GM19455 (cell line): ENCODE data around the gene DNAJC11.
"Not testable (repeated sequence)": the region's sequence is repeated elsewhere in the genome, so short reads cannot be mapped to it uniquely, and the experiment has no call there.

ENCODE experiments used
- ATAC-seq: cut with Tn5 transposase; IDR thresholded peaks from one replicate; pipeline ENCODE4 v1.9.1; 2021; ENCODE audit not compliant: unreplicated experiment

Gene DNAJC11, protein sequence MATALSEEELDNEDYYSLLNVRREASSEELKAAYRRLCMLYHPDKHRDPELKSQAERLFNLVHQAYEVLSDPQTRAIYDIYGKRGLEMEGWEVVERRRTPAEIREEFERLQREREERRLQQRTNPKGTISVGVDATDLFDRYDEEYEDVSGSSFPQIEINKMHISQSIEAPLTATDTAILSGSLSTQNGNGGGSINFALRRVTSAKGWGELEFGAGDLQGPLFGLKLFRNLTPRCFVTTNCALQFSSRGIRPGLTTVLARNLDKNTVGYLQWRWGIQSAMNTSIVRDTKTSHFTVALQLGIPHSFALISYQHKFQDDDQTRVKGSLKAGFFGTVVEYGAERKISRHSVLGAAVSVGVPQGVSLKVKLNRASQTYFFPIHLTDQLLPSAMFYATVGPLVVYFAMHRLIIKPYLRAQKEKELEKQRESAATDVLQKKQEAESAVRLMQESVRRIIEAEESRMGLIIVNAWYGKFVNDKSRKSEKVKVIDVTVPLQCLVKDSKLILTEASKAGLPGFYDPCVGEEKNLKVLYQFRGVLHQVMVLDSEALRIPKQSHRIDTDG

DNA sequence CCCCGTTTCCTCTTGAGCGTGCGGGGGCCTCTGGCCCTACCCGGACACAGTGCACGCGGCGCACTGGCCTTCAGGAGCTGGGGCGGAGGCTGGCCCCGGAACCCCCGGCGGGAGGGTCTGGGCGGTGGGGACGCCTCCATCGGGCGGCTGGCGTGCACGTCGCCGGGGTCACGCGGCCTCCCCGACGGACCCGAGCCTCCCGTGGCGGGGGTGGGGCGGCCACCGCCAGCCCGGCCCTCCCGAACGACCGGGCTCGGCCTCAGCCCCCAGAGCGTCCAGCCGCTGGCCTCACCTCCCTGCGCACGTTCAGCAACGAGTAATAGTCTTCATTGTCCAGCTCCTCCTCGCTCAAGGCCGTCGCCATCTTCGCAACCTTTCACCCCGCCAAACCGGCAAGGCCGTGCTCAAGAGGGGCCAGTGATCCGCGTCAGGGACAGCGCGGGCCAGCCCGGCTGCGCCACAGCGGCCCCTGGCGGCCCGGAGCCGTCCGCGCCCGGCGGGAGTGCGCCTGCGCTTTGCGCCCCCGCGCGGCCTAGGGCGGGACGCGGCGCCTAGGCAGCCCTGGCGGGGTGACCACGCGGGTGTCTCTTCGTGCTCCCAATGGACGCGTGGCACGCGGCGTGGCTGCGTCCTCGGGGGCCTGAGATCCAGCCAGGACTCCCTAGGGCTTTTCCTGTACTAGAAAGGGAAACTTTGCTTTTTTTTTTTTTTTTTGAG lies at the start of gene DNAJC11:
TSS of gene DNAJC11 (minus strand) at position 380 of the 717 bp plus-strand sequence. CDS start at position 364, 16 bp downstream.
- ATAC-seq = peak; percentile 87

DNA sequence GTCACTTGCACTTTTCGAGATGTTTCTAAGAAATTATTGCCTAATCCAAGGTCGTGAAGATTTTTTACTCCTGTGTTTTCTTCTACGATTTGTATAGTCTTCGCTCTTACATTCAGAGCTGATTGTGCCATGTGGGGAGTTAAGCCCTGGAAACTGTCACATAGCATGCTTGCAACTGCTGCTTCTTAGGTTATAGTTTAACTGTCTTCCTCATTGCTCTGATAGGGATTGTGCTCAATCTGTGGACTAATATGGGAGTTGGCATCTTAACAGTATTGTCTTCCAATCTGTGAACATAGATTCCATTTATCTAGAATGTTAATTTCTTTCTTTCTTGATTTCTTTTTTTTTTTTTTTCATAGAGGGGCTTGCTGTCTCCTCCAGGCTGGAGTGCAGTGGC lies 48.9 kb upstream of the DNAJC11 start:
- no peak for ATAC-seq

DNA sequence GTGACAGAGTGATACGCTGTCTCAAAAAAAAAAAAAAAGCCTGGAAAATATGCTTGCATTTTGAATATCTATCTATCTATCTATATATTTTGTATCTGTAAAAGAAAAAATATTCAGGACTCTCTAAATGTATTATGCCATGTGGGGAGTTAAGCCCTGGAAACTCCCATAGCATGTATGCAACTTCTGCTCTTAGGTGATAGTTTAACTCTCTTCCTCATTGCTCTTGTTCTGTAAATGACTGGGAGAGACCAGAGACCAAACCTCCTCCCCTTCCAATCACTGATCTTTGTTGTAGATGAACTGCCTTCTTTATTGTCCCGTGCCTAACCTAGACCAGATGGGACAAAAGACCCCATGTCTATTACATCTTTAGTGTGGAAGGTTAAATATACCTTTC lies 46.1 kb upstream of the DNAJC11 start:
- ATAC-seq = no peak

DNA sequence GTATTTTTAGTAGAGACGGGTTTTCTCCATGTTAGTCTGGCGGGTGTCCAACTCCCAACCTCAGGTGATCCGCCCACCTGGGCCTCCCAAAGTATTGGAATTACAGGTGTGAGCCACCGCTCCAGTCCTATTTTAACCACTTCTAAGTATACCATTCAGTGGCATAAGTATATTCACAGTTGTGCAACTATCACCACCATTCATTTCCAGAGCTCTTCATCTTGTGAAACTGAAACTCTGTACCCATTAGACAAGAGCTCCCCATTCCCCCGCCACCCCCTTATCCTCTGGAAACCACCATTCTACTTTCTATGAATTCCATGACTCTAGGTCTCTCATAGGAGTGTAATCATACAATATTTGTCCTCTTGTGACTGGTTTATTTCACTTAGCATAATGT lies 43.5 kb upstream of the DNAJC11 start:
- no peak for ATAC-seq

DNA sequence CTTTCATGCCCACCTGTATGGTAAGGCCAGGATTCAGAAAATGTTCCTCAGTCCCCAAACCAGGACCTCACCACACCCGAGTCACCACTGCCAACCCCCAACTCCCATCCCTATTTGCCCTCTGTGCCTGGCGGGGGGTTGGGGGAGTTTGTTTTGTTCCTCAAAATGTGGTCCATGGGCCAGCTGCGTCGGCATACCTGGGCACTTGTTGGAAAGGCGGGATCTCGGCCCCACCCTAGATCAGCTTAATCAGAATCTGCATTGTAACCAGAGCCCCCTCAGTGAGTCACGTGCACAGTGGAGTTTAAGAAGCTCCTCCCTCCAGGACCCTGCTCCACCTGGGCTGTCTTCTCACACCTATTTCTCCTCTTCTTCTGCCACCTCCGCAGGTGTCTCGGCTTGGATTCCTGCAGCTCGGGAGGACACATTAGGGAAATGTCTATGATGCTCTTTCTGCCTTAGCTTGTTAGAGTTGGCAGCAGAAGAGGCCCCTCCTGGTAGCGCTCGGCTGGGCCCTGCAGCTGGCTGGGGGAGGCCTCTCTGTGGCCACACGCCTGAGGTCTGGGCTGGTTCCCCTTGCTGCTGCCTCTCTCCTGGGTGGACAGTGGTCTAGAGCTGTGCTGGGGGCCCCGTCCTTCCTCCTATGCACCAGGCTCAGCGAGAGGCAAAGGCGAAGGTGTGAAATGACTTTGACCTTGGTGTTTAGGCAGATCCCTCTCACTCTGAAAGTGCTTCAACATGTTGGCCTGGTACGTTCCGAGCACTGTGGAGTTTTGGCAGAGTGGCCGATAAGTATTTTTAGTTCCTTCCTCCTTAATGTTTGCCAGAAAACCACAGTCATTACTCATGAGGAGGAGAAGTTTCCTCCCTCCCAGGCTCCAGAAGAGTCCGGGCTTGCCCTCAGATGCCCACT lies 41.8 kb upstream of the DNAJC11 start:
- no peak for ATAC-seq

DNA sequence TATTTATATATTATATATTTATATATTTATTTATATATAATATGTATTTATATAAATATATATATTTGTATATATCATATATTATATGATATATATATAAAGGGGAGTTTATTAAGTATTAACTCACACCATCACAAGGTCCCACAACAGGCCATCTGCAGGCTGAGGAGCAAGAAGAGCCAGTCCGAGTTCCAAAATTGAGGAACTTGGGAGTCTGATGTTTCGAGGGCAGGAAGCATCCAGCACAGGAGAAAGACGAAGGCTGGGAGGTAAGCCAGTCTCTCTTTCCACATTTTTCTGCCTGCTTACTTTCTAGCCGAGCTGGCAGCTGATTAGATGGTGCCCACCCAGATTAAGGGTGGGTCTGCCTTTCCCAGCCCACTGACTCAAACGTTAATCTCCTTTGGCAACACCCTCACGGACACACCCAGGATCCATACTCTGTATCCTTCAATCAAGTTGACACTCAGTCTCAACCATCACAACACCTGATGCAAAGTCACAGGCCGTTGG lies 41.1 kb upstream of the DNAJC11 start:
- not testable (repeated sequence) for ATAC-seq

DNA sequence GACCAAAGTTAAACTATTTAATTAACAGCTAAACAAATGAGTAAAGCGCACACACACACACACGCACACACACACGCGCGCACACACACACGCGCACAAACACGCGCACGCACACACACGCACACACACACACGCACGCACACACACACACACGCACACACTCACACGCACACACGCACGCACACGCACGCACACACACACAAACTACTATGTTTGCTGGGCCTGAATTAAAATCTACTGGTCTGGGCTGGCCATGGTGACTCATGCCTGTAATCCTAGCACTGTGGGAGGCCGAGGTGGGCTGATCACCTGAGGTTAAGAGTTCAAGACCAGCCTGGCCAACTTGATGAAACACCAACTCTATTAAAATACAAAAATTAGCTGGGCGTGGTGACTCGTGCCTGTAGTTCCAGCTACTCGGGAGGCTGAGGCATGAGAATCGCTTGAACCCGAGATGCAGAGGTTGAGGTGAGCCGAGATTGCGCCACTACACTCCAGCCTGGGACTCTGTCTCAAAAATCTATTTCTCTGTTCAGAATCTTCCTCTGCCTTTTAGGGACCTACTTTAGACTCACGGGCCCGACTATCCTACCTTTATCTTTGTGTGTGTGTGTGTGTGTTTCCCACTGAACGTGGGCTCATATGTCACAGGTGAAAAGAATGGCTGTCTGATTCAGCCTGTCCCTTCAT lies 37.5 kb upstream of the DNAJC11 start:
- no peak for ATAC-seq

DNA sequence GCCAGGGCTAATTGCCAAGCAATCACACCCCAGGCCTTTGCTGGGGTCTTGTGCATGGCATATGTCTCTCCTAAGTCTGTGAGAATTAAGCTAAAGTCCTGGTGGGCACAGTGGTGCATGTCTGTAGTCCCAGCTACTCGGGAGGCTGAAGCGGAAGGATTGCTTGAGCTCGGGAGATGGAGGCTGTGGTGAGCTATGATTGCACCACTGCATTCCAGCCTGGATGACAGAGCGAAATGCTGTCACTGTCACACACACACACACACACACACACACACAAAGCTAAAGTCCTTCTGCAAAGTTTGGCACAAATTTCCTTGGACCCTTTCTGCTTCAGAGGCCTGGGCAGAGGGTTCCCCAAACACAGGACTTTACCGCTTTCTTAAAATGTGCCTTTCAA lies 31.3 kb upstream of the DNAJC11 start:
- ATAC-seq = no peak

DNA sequence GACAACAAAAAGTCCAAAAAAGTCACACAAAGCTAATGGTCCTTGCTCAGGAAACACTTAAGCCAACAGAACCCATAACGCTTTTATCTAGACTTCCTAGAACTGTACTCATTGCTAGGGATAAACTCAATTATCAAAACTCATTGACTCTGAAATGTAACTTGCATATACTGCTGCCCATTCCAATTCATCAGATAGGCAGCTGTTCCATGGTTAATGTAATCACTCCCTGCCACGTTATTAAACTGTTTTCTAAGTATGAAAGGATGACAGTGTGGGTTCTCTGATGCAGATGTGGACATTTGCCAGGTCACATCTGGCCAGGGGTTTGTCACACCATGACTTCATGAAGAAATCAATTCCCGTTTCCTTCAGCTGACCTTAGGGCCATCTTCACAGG lies 30.3 kb upstream of the DNAJC11 start:
- no peak for ATAC-seq

DNA sequence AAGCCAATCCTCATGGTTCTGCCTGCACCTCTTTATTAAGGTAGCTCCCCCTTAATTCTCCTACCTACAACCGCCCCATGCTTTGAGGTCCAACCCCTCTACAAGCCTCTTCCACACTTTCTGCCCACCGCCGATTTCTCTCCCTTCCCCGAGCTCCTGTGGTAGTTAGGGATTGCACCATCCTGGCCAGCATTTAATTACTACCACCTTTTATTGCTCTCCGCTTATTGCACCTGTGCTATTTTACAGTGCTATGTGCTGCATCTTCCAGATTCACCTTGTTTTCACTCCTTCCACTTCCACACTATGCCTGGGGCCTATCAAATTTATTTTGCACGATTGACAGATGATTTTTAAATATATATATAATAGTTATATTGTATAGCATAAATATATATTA lies 29.3 kb upstream of the DNAJC11 start:
- ATAC-seq = no peak

DNA sequence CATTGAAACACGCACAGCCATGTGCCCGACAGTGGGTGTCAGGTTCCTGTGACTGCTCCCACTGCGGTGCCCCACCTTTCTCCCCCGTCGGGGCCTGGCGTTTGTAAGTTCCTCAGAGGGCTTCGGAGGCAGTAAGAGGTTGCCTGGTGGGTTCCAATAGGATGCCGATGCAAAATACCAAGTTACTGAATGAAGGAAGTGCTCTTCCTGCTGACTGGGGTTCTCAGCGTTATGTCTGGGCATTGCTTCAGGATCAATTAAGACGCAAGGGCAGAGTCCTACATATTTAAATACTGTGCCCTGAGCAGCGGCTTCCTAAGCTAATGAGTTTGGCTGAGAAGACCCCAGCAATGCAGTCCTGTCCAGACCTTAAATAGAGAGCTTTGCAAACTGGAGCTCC lies 28.9 kb upstream of the DNAJC11 start:
- ATAC-seq = no peak

DNA sequence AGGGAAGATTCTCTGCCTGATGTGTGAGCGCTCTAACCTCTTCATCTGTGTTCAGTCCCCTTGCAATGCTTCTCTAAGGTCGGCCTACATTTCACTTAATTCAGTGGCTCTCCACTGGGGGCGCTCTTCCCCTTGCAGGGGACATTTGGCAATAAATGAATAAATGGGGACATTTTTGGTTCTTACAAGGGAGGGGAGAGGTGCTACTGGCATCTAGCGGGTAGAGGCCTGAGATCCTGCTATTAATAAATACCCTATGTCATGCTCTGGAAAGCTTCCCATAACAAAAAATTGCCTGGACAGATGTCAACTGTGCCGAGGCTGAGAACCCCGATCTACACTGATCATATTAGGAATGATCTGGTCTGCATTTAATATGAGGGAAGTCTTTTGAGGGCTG lies 25.9 kb upstream of the DNAJC11 start:
- ATAC-seq = no peak

DNA sequence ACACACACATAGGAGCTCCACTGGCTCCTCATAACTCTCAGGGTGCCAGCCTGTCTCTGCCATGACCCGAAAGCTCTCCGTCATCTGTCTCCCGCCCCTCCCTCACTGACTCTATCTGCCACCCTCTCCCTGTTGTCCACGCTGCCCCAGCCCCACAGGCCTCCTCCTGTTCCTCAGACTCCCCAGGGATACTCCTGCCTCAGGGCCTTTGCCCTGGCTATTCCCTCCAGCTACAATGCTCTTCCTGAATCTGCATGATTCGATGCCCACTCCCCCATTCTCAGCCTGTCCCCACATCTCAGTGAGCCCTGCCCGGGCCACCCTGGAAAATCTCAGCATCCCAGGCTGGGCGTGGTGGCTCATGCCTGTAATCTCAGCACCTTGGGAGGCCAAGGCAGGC lies 24.6 kb upstream of the DNAJC11 start:
- no peak for ATAC-seq

DNA sequence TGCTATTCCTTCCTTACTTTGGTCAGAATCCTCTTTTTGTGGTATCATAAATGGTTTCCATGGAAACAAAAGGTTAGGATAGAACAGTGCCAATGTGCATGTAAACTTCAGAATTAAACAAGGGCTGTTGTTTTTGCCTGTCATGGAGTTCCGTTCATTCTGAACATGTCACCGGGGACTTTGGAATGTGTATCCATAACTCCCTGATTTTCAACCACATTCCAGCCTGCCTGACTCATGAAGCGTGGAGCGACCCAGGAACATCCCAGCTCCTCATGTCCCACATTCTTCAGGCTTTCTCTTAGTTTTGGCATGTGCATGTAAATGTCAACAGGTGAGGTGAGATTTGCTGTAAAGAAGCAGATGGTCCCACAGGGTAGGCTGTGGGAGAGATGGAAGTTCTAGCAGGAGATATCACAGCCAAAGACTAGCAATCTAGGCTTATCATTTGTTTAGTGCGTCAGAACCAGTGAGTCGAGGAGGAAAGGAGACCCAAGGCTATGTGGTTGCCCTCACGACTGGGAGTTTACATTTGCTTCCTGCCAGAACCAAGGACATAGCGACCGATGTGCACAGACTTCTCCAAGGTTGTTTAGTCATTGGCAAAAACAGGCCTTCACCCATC lies 23.0 kb upstream of the DNAJC11 start:
- ATAC-seq = no peak

DNA sequence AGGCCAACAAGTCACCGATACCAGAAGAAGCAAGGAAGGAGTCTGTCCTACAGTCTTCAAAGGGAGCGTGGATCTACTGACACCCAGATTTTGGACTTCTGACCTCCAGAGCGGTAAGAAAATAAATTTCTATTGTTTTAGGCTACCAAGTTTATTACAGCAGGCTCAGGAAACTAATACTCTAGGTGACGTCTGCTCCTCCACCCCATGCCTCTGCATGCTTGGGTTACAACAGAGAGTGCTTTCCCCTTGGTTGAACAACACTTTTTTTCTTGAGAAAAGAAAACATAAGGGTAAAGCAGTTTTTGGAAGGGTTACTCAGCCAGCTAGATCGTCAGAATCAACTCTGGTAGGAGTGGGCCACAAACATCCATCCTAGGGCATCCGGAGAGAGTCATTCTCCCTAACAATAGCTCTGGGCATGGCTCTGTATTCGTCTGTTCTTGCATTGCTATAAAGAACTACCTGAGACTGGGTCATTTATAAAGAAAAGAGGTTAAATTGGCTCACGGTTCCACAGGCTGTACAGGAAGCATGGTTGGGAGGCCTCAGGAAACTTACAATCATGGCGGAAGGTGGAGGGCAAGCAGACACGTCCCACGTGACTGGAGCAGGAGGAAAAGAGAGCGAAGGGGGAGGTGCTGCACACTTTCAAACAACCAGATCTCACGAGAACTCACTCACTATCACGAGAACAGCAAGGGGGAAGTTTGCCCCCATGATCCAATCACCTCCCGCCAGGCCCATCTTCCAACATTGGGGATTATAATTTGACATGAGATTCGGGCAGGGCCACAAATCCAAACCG lies 22.2 kb upstream of the DNAJC11 start:
- ATAC-seq = no peak

DNA sequence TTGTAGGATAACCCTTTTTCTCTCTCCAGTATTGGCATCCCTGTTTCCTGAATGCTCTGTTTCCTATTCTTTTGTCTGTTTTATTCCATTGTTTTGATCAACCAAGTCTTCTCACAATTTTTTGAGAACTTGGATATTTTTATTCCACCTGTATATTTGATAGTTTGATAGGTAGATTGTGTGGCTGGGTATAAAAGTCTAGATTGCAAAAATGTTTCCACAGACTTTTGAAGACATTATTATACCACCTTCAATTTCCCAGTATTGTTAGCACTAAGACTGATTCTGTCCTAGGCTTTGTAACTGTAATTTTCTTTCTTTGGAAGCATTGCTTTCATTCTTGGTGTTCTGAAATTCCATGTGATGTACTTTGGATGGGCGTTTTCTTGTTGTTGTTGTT lies 9.6 kb upstream of the DNAJC11 start:
- no peak for ATAC-seq

DNA sequence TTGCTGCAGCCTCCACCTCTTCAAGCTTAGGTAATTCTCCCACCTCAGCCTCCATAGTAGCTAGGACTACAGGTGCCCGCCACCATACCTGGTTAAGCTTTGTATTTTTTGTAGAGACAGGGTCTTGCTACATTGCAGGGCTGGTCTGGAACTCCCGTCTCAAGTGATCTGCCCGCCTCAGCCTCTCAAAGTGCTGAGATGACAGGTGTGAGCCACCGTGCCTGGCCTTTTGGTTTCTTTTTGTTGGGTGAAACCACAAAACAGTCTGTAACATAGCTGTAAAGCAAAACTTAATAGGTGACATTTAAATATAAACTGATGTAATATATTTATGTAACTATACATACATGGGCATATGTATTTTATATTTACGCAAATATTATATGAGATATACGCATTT lies 3.1 kb upstream of the DNAJC11 start:
- ATAC-seq = no peak

DNA sequence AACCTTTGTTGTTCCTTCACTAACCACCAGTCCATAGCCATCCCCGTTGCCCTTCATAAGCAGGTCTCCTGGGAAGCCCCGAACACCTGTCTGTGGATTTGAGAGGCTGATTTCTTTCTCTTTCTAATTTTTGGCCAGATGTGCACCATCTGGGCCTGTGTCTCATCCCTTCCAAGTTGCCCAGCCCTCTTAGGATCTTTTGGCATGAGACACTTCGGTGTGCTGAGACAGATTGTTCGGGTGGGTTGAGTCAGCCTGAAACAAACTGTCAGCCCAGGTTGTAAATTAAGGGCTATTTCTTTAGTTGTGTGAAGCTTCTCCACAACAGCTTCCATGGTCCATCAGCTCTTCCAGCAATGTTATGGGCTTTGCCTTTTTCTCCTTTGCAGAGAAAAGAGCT lies 1.4 kb upstream of the DNAJC11 start:
- ATAC-seq = no peak

DNA sequence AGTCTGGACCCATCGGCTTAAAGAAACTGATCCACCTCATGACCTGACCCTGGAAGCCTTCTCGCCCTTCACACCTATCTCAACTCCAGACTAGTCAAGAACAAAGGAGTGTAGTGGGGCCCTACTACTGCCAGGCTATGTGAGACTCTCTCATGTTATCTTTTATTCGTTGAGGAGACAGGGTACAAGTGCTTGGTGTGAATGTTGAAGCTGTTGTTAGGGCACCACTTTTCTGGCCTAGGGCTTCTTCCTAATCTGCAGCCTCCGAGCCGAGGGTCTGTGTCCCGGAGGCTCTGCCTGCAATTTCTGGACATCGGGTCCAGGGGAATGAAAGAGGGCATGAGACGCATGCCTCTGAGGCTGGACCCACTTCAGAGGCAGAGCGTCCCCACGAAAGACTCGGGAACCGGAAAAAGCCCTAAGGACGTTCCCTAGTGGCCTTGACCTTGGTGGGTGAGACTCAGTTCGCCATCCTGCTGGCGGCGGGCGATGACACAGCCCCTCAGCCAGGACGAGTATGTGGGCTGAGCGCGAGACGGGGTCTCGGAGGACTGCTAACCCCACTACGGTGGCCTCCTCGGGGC lies 671 bp downstream of the DNAJC11 start:
- peak; percentile 8 for ATAC-seq
